Measurements from ENCODE around the gene NEU3.

Gene NEU3

GRCh38 chr11:75063741-75064314 is 75.1 kb downstream of the NEU3 start:
- no peak for DNase-seq (ENCODE audit: low read depth, low spot score)

- DNase-seq (ENCODE audit: low read depth, low spot score): no peak
Observed at GRCh38 chr11:75066061-75066460, 77.3 kb downstream of the NEU3 start.
